ENCODE measurements around the gene PCDH10.

PCDH10 gene

GRCh38 chr4:133148690-133149363 lies at the start of gene PCDH10:
TSS of gene PCDH10 (plus strand) at chr4:133149294. CDS start at chr4:133150141, 847 bp downstream.
- no peak for DNase-seq

GRCh38 chr4:133102043-133102442 lies 47.1 kb upstream of the PCDH10 start:
- no peak for DNase-seq

GRCh38 chr4:133102612-133103409 lies 46.3 kb upstream of the PCDH10 start:
- DNase-seq: no peak

GRCh38 chr4:133112641-133113040 lies 36.5 kb upstream of the PCDH10 start:
- DNase-seq: no peak

- DNase-seq: no peak
Measured at GRCh38 chr4:133124746-133125145, 24.3 kb upstream of the PCDH10 start.

GRCh38 chr4:133127500-133127899 lies 21.6 kb upstream of the PCDH10 start:
- no peak for DNase-seq

GRCh38 chr4:133129237-133129636 lies 19.9 kb upstream of the PCDH10 start:
- DNase-seq: no peak

GRCh38 chr4:133130171-133130570 lies 18.9 kb upstream of the PCDH10 start:
- no peak for DNase-seq

GRCh38 chr4:133131829-133132460 lies 17.1 kb upstream of the PCDH10 start:
- DNase-seq: no peak

GRCh38 chr4:133136833-133137232 lies 12.3 kb upstream of the PCDH10 start:
- DNase-seq: no peak

- no peak for DNase-seq
Measured at GRCh38 chr4:133137571-133137970, 11.5 kb upstream of the PCDH10 start.

GRCh38 chr4:133143775-133144430 lies 5.2 kb upstream of the PCDH10 start:
- DNase-seq: no peak

GRCh38 chr4:133145241-133145640 lies 3.9 kb upstream of the PCDH10 start:
- DNase-seq: no peak

- no peak for DNase-seq
Measured at GRCh38 chr4:133145758-133146573, 3.1 kb upstream of the PCDH10 start.

GRCh38 chr4:133146574-133147241 lies 2.4 kb upstream of the PCDH10 start:
- no peak for DNase-seq

- no peak for DNase-seq
Measured at GRCh38 chr4:133147286-133147821, 1.7 kb upstream of the PCDH10 start.

- no peak for DNase-seq
Measured at GRCh38 chr4:133147921-133148689, 989 bp upstream of the PCDH10 start.

- no peak for DNase-seq
Measured at GRCh38 chr4:133149364-133149695, 236 bp downstream of the PCDH10 start.

- DNase-seq: no peak
Measured at GRCh38 chr4:133149932-133150471, 908 bp downstream of the PCDH10 start.

GRCh38 chr4:133150486-133151340 lies 1.6 kb downstream of the PCDH10 start:
- DNase-seq: no peak

Measured in GF-D8 (cell line).